Uterus (tissue), 2 donors: Measurements from ENCODE around the gene KCTD11.

Experiments used
- CTCF ChIP-seq, 4 experiments: fragments of 200-600 bp in 2 of 4; fragments of 450-650 bp in 2 of 4; sonication (generic) in 2 of 4; IDR thresholded peaks; one replicate each; pipeline ENCODE4 v1.5.1; 2016 to 2019; ENCODE audit warnings: antibody characterized with exemption in 4 of 4, mild to moderate bottlenecking in 2 of 4, moderate library complexity in 1 of 4
- POLR2A ChIP-seq, 2 donors: fragments of 450-650 bp; IDR thresholded peaks; one replicate each; pipeline ENCODE4 v1.6.1; 2016; ENCODE audit warnings: antibody characterized with exemption in 2 of 2, mild to moderate bottlenecking in 1 of 2, moderate library complexity in 1 of 2

DNA sequence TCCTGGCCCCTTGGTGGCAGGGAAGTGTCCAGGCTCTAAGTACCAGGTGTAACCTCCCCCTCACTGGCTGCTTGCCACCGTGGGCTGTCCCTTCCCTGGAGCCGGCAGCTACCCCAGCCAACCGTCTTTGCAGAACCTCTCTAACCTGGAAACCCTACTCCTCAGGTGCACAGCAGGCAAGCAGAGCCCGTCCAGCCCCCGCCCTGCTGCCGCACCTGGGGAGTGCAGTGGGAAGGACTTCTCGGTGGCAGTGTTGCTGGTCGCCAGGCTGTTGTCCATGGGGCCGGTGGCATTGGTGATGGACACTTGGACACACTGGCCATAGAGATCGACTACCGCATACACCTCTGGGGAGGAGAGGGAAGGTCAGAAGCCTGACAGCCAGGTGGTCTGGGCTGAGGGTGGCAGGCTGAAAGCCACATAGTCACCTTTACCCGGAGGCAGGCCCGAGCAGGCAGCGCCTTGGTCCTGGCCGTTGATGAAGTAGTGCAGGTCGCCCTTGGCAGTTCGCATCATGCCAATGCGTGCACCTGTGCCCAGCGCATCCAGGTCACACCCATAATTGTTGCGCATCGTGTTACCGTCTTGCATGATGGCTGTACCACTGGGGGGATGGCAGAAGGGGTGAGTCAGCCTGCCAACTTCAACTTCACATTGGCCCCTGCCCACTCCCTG, 29.3 kb upstream of the KCTD11 start:
- TF ChIP-seq CTCF (IDR thresholded peaks at IDR 0.05): no peak
- no peak for TF ChIP-seq POLR2A (IDR thresholded peaks at IDR 0.05)
